OCI-M2 (cell line): ENCODE measurements around the gene DHRS7C.

ENCODE experiments used
- DNase-seq: peaks from one replicate; lab custom pipeline; 2025; ENCODE audit not compliant: unreplicated experiment; lab: John Stamatoyannopoulos, UW

DHRS7C gene

DNA sequence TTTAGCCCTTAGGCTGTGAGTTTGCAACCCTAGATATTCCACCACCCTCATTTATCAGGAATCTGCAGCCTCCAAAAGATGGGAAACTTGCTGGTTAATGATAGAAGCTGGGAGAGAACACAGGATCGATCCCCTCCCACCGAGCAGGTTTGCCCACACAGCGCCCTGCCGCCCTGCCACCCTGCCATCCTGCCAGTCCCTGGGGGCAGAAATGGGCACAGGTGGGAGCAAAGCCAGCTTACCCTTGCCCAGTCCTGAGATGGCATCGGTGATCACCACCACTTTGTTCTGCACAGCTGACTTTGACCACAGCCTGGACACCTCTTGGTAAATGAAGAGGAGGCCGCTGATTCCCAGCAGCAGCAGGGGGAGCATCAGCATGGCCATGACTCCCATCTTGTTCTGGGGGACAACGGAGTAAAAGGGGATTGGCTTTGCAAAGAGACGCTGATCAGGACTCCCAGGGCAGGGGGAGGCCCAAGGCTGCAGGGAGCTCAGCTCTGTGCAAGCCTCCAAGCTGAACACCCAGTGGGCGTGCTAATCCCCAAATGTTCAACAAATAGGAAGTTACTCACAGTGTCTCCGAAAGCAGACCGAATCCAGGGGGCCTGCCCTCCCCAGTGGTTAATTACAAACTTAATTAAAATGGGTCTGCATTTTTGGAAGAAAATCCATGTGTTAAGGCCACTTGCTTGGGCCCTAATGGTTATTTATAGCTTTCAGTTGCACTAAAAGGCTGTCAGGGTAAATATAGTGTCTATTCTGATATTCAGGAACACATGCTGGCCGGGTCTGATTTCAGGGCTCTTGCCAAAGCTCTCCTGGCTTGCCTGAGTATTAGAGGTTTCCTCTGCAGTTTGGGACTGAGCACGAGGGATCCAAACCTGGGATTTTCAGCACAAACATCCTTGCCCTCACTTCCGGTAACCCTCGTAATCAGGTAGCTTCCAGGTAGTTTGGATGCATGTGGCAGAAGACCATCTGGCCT is at the start of gene DHRS7C:
DHRS7C (minus strand) TSS at position 704 of the 988 bp plus-strand sequence; CDS start at position 396, 308 bp downstream.
- no peak for DNase-seq

GRCh38 chr17:9839433-9839832 is 48.0 kb upstream of the DHRS7C start:
- DNase-seq, result no peak

DNA sequence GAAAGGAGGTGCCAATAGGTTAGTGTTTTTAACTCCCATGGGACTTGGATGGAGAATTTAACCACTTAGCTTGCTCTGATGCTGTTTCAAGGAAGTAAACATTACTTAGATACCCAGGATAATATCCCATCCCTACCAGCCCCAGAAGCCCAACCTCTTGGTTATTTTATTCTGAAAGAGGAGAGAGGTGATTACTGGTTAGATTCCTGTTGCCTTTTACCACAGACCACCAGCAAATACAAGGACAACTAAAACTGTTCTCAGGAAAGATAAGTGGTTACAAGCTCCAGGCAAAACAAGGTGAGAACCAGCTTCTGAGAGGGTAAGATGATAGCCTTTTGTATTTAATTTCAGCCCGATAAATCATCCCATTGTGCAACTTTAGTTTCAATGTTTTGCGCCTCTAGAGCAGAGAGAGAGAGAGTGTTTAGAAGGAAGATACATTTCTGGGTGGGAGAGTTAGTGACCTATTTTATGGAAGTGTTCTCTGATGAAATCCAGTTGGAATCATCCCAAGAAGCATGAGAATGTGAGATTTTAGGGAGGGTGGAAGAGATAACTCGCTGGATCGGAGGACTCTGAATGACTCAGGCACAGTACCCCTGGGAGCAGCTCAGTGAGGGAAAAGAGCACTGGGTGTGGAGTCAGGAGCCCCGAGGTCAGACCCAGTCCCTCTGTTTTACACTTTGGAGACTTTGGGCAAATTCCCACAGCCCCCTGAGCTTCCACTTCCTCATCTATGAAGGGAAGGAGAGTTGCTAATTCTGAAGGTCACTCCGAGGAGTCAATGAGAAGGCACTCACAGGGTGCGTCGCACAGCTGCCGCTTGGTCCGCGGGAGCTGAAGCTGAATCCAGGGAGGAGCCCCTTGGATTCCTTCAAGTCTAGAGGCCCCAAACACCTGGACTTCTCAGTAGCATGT is 46.4 kb upstream of the DHRS7C start:
- DNase-seq, result no peak

DNA sequence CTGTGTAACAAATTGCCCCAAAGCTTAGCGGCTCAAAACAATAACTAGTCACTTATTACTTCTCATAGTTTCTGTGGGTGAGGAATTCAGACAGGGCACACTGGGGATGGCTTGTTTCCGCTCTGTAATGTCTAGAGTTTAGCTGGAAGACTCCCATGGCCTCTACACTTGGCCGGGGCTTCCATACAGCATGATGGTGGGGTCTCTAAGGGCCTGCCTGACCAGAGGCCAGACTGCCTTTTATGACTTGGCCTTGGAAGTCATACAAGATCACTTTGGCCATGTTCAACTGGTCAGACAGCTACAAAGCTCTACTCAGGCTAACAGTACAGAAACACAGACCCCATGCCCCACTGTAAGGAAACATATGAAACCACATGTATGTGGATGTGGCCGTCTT is 42.5 kb upstream of the DHRS7C start:
- no peak for DNase-seq

DNA sequence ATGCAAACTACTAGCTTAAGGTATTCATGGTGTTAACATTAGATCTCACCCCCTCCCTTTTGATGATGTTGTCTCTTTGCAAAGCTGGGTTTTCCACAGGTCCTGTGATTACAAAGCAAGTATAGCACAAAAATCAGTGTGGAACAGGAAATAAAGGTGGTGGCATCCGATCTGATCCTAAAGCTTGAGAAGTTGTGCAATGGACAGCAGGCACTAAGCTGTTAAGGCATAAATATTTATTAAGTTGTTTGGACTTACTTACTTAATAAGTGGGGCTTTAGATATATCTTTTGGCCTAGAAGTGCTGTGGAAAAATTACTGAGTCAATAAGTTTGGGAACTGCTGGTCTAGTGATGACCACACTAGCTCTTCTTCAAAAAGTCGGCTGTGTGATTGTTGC is 39.3 kb upstream of the DHRS7C start:
- no peak for DNase-seq

GRCh38 chr17:9829343-9829742 is 38.0 kb upstream of the DHRS7C start:
- DNase-seq, result no peak

GRCh38 chr17:9828296-9829295 is 37.2 kb upstream of the DHRS7C start:
- DNase-seq, result no peak

GRCh38 chr17:9825641-9826150 is 34.3 kb upstream of the DHRS7C start, which contains the start of gene GLP2R:
Gene GLP2R, plus strand, starts transcription at chr17:9825924. Its CDS starts 140 bp downstream, at chr17:9826064.
- DNase-seq, result no peak

DNA sequence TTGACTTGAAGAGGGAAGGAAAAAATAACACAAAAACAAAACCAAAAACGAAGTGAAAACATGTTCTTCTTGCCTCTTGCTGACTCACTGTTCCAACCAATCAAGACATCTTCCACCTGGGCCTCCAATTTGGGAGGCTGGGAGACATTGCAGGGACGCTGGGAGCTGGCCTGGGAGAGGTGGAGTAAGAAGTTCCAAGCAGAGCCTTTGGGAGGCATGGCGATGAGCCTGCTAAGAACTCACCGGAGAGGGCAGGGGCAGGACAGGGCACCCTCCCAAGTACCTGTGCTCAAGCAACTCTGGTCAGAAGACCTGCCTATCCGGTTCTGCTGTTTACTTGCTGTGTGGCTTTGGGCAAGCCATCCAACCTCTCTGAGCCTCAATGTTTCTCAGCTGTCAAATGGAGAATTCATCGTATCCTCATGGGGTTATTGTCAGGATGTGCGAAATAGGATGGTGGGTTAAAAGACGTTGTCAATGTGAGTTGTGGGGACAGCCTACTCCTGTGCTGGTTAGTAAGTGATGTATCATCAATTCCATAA is 33.5 kb upstream of the DHRS7C start:
- no peak for DNase-seq

- DNase-seq, result no peak
These were observed 32.7 kb upstream of the DHRS7C start for GRCh38 chr17:9824094-9824493.

DNA sequence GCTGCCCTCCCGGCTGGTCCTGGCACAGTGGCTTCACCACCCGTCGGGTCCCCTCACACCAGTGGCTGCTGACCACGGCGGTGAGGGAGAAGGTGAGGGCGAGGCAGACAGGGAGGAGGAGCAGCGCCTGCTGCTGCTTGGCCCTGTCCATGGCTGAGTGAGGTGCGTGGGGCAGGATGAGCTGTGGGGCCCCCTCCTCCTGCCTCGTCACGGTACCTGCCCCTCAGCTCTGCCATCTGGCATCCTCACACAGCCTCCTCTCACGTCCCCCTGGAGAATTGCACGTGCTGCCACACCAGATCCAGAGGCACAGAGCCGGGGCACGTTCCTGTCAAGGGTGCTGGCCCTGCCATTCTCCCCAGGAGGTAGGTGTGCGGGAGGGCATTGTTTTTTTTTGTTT is 30.5 kb upstream of the DHRS7C start, which contains the start of gene GSG1L2:
GSG1L2 (minus strand) TSS at position 159 of the 400 bp plus-strand sequence; CDS start at position 151, 8 bp downstream.
- no peak for DNase-seq

- no peak for DNase-seq
These were observed 29.1 kb upstream of the DHRS7C start for GRCh38 chr17:9820448-9820847.

DNA sequence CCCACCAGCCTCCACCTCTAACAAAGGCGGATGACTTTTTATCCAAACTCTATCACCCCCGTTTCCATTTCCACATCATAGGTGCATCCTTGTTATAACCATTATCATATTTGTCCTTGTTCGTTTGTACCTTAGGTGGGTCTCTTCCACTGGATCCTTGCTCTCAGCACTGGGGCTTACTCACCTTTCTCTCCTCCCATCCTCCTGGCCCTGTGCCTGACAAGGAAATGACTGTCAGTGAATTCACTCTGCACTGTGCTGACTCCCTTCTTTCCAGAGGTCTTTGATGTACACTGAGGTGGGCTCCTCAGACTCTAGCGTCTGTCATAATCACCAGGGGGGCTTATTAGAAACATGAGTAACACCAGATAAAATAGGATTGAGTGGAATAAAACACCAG is 27.4 kb upstream of the DHRS7C start:
- no peak for DNase-seq

DNA sequence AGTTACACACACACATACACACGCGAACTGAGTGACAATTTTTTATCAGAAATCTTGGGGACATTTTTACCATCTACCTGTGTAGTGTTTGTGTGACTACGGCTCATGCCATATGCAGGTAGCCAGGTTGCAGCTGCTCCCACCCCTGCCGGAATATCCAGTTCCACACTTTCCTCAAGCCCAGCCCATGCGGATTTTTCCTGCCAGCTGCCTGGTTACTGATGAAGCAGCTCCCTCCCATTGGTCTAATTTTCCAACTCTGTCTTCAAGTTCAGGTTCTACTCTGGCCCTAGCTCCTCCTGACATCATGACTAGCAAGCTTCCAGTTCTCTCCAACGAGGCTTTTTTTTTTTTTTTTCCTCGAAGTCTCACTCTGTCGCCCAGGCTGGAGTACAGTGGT is 25.7 kb upstream of the DHRS7C start:
- DNase-seq, result no peak

GRCh38 chr17:9816472-9816871 is 25.1 kb upstream of the DHRS7C start:
- no peak for DNase-seq

- no peak for DNase-seq
These were observed 23.0 kb upstream of the DHRS7C start for GRCh38 chr17:9814337-9814945.

DNA sequence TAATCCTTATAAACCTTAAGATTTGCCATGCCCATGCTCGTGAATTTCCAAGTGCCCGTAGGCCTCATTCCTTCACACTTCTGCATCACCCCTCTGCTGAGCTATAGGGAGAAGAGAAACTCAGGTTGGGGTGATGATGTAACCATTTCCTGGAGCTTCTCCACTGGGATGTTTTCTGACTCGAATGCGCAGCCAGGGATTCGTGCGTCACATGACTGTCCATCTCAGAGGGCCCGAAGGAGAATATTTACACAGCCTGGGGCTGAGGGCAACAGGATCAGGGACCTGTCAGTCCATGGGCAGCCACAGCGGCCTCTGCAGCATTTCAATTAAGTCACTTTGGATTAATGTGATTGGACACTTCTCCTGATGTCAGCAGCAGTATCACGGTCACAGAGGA is 21.8 kb upstream of the DHRS7C start:
- no peak for DNase-seq

GRCh38 chr17:9811537-9811936 is 20.1 kb upstream of the DHRS7C start:
- no peak for DNase-seq

GRCh38 chr17:9811086-9811485 is 19.7 kb upstream of the DHRS7C start:
- DNase-seq, result no peak
